HUES6 (cell line): ENCODE results near the gene DAB1.

ENCODE experiments used
- H3K27ac ChIP-seq: 2 replicates; pipeline ENCODE4 v1.7.0; 2013; ENCODE audit warnings: low read depth, mild to moderate bottlenecking, low read length, inconsistent platforms
- H3K27me3 ChIP-seq: 2 replicates; pipeline ENCODE4 v1.6.1; 2013; ENCODE audit warnings: low read length; ENCODE audit not compliant: control insufficient read depth, insufficient read depth
- H3K36me3 ChIP-seq: 2 replicates; pipeline ENCODE4 v1.6.1; 2013; ENCODE audit warnings: low read length; ENCODE audit not compliant: control insufficient read depth, insufficient read depth
- H3K4me1 ChIP-seq: 2 replicates; pipeline ENCODE4 v1.6.1; 2013; ENCODE audit warnings: low read length; ENCODE audit not compliant: control insufficient read depth, insufficient read depth
- H3K4me3 ChIP-seq: 2 replicates; pipeline ENCODE4 v1.5.1; 2013; ENCODE audit warnings: low read depth, low read length
- H3K9ac ChIP-seq: one replicate; pipeline ENCODE4 v1.6.1; 2013; ENCODE audit warnings: mild to moderate bottlenecking, low read length
- H3K9me3 ChIP-seq: 2 replicates; pipeline ENCODE4 v1.6.1; 2013; ENCODE audit warnings: low read depth, low read length; ENCODE audit not compliant: control insufficient read depth, insufficient read depth

DAB1 gene

GRCh38 chr1:56979986-56980755, 443.7 kb downstream of the DAB1 start:
- Histone ChIP-seq H3K36me3 (no peaks in the 10 kb centered on the region), H3K4me1 (no peaks in the 10 kb centered on the region), H3K4me3 (no peak overlapping the region), H3K27me3 (no peaks in the 10 kb centered on the region), H3K27ac (no peak overlapping the region), H3K9ac (no peak overlapping the region), H3K9me3 (no peaks in the 10 kb centered on the region)

GRCh38 chr1:56978819-56979218, 445.0 kb downstream of the DAB1 start:
- Histone ChIP-seq H3K27me3 (no peaks in the 10 kb centered on the region), H3K36me3 (no peaks in the 10 kb centered on the region), H3K9ac (no peak overlapping the region), H3K27ac (no peak overlapping the region), H3K4me1 (no peaks in the 10 kb centered on the region), H3K4me3 (no peak overlapping the region), H3K9me3 (no peaks in the 10 kb centered on the region)

GRCh38 chr1:56977910-56978309, 445.9 kb downstream of the DAB1 start:
- Histone ChIP-seq H3K36me3 (no peaks in the 10 kb centered on the region), H3K4me1 (no peaks in the 10 kb centered on the region), H3K27me3 (no peaks in the 10 kb centered on the region), H3K9ac (no peak overlapping the region), H3K27ac (no peak overlapping the region), H3K9me3 (no peaks in the 10 kb centered on the region), H3K4me3 (no peak overlapping the region)

- H3K27ac ChIP-seq: no peak overlapping the region
- no peaks in the 10 kb centered on the region for H3K36me3 ChIP-seq
- no peak overlapping the region for H3K4me3 ChIP-seq
- H3K4me1 ChIP-seq: no peaks in the 10 kb centered on the region
- no peaks in the 10 kb centered on the region for H3K27me3 ChIP-seq
- H3K9ac ChIP-seq: no peak overlapping the region
- no peaks in the 10 kb centered on the region for H3K9me3 ChIP-seq
Measured at GRCh38 chr1:56975446-56975845, 448.4 kb downstream of the DAB1 start.

- Histone ChIP-seq H3K27ac (no peak overlapping the region), H3K9me3 (peaks cover 3% of the 10 kb centered on the region), H3K9ac (no peak overlapping the region), H3K4me1 (no peaks in the 10 kb centered on the region), H3K4me3 (no peak overlapping the region), H3K36me3 (no peaks in the 10 kb centered on the region), H3K27me3 (no peaks in the 10 kb centered on the region)
Measured at GRCh38 chr1:56973923-56974742, 449.7 kb downstream of the DAB1 start.

GRCh38 chr1:56972976-56973375, 450.9 kb downstream of the DAB1 start:
- no peak overlapping the region for H3K9ac ChIP-seq
- no peaks in the 10 kb centered on the region for H3K36me3 ChIP-seq
- H3K9me3 ChIP-seq: peaks cover 8% of the 10 kb centered on the region
- H3K27ac ChIP-seq: no peak overlapping the region
- no peaks in the 10 kb centered on the region for H3K27me3 ChIP-seq
- H3K4me3 ChIP-seq: no peak overlapping the region
- H3K4me1 ChIP-seq: no peaks in the 10 kb centered on the region

GRCh38 chr1:56970280-56970679, 453.6 kb downstream of the DAB1 start:
- Histone ChIP-seq H3K36me3 (no peaks in the 10 kb centered on the region), H3K9ac (no peak overlapping the region), H3K4me1 (no peaks in the 10 kb centered on the region), H3K27ac (no peak overlapping the region), H3K9me3 (peaks cover 8% of the 10 kb centered on the region), H3K27me3 (no peaks in the 10 kb centered on the region), H3K4me3 (no peak overlapping the region)

- no peak overlapping the region for H3K9ac ChIP-seq
- H3K36me3 ChIP-seq: no peaks in the 10 kb centered on the region
- H3K4me3 ChIP-seq: no peak overlapping the region
- no peaks in the 10 kb centered on the region for H3K4me1 ChIP-seq
- peaks cover 8% of the 10 kb centered on the region for H3K9me3 ChIP-seq
- no peaks in the 10 kb centered on the region for H3K27me3 ChIP-seq
- no peak overlapping the region for H3K27ac ChIP-seq
Measured at GRCh38 chr1:56968878-56969495, 454.9 kb downstream of the DAB1 start.

- Histone ChIP-seq H3K27ac (no peak overlapping the region), H3K27me3 (no peaks in the 10 kb centered on the region), H3K4me3 (no peak overlapping the region), H3K36me3 (no peaks in the 10 kb centered on the region), H3K4me1 (no peaks in the 10 kb centered on the region), H3K9me3 (peaks cover 8% of the 10 kb centered on the region), H3K9ac (no peak overlapping the region)
Measured at GRCh38 chr1:56967900-56968832, 455.7 kb downstream of the DAB1 start.

GRCh38 chr1:56967355-56967754, 456.5 kb downstream of the DAB1 start:
- Histone ChIP-seq H3K27ac (no peak overlapping the region), H3K4me1 (no peaks in the 10 kb centered on the region), H3K9ac (no peak overlapping the region)

More at GRCh38 chr1:56967355-56967754, 456.5 kb downstream of the DAB1 start:
- Histone ChIP-seq H3K36me3 (no peaks in the 10 kb centered on the region), H3K4me3 (no peak overlapping the region), H3K9me3 (peaks cover 8% of the 10 kb centered on the region), H3K27me3 (no peaks in the 10 kb centered on the region)
